RWPE2 (cell line): ENCODE measurements around the gene HLCS.
A peak's percentile ranks its signal among the peaks of the same experiment; 100 is the strongest.

Experiments used
- ATAC-seq: fragments of 200-7000 bp; cut with Tn5 transposase; 3 replicates; pipeline ENCODE4 v1.9.1; 2021; ENCODE audit warnings: low read depth
- DNase-seq: peaks from one replicate; pipeline ENCODE4 v3.0.0-alpha.2; 2020; ENCODE audit warnings: low spot score
- H3K27ac ChIP-seq: fragments of 450-650 bp; 2 replicates; pipeline ENCODE4 v1.5.1; 2017; ENCODE audit warnings: mild to moderate bottlenecking; ENCODE audit not compliant: poor library complexity, severe bottlenecking
- H3K27me3 ChIP-seq: fragments of 250-450 bp; sonication (Bioruptor Pico); 2 replicates; pipeline ENCODE4 v1.5.1; 2021; ENCODE audit warnings: mild to moderate bottlenecking, moderate library complexity; ENCODE audit not compliant: insufficient read depth, poor library complexity, severe bottlenecking
- H3K36me3 ChIP-seq: fragments of 250-450 bp; sonication (Bioruptor Pico); 2 replicates; pipeline ENCODE4 v1.5.1; 2020; ENCODE audit warnings: low read depth, mild to moderate bottlenecking, moderate library complexity
- H3K4me1 ChIP-seq: fragments of 250-450 bp; sonication (Bioruptor Pico); 2 replicates; pipeline ENCODE4 v1.5.1; 2021; ENCODE audit warnings: mild to moderate bottlenecking, moderate library complexity; ENCODE audit not compliant: insufficient read depth, poor library complexity, severe bottlenecking
- H3K4me3 ChIP-seq: fragments of 250-450 bp; sonication (Bioruptor Pico); 2 replicates; pipeline ENCODE4 v1.5.1; 2021; ENCODE audit warnings: mild to moderate bottlenecking, moderate library complexity; ENCODE audit not compliant: severe bottlenecking
- H3K9me3 ChIP-seq: fragments of 250-450 bp; sonication (Bioruptor Pico); 2 replicates; pipeline ENCODE4 v1.5.1; 2021; ENCODE audit warnings: mild to moderate bottlenecking, moderate library complexity; ENCODE audit not compliant: severe bottlenecking
- TF ChIP-seq, protein P1 (sequence below): fragments of 450-650 bp; IDR thresholded peaks from one replicate; pipeline ENCODE4 v1.5.1; 2017; ENCODE audit warnings: mild to moderate bottlenecking, moderate library complexity; ENCODE audit not compliant: poor library complexity, severe bottlenecking

Gene HLCS

DNA sequence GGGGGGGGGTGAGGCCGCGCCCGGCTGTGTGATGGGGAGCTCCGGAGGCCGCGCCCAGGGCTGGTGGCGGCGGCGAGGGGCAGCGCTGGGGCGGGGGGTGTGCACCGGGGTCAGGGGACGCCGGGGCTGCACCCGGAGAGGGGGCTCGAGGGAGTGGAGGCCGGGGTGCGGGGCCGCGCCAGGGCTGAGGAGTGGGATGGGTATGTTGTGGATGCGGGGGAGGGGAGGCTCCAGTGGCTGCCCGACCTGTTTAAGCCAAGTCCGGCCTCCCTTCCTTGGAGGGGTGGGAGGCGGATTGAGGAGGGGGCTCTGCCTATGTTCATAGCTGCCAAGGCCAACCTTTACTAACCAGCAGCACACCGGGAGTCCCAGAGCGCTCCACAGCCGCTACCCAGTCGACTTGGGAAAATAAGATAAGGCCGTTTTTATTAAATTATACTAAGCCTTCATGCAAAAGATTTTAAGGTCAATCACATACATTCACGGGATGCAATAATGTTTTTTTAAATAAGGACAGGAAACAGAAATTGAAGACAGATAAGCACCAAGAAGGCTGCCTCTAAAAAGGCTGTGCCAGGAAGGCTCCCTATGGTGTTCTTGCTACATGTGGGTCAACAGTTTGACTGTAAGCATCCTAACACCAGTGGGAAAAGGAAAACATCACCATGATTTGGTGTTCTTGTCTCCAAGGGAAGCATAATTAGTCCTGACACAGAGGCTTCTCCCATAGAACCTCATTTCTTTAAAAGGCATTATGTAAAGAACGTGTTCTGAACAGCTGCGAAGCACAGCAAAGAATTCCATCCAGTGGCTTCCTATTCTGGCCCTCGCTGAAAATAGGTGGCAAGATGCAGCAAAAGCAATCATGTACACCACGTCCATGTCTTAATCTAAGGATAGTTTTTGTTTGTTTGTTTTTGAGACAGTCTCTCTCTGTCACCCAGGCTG is 626 bp upstream of the HLCS start:
- DNase-seq = no peak

DNA sequence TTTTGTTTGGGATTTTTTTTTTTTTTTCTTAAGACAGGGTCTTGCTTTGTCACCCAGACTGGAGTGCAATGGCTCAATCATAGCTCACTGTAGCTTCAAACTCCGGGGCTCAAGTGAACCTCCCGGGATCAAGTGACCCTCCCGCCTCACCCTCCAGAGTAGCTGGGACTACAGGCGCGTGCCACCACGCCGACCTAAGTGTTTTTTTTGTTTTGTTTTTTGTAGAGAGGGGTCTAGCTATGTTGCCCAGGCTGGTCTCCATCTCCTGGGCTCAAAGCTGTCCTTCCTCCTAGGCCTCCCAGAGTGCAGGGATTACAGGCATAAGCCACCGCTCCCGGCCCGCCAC is 776 bp downstream of the HLCS start:
- Histone ChIP-seq H3K9me3 (no peaks in the 10 kb centered on the region), H3K27ac (peak overlapping the region; percentile 75), H3K4me1 (peaks cover 6% of the 10 kb centered on the region), H3K4me3 (peak overlapping the region; percentile 75), H3K27me3 (no peaks in the 10 kb centered on the region), H3K36me3 (peaks cover 14% of the 10 kb centered on the region)
- peak; percentile 43 for ATAC-seq
- no peak for DNase-seq
- TF ChIP-seq, protein P1, sequence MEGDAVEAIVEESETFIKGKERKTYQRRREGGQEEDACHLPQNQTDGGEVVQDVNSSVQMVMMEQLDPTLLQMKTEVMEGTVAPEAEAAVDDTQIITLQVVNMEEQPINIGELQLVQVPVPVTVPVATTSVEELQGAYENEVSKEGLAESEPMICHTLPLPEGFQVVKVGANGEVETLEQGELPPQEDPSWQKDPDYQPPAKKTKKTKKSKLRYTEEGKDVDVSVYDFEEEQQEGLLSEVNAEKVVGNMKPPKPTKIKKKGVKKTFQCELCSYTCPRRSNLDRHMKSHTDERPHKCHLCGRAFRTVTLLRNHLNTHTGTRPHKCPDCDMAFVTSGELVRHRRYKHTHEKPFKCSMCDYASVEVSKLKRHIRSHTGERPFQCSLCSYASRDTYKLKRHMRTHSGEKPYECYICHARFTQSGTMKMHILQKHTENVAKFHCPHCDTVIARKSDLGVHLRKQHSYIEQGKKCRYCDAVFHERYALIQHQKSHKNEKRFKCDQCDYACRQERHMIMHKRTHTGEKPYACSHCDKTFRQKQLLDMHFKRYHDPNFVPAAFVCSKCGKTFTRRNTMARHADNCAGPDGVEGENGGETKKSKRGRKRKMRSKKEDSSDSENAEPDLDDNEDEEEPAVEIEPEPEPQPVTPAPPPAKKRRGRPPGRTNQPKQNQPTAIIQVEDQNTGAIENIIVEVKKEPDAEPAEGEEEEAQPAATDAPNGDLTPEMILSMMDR = no peak

More for the DNA sequence above, 626 bp upstream of the HLCS start:
- TF ChIP-seq, protein P1 = no peak
- H3K4me3 ChIP-seq = peak overlapping the region; percentile 75
- H3K27ac ChIP-seq = peak overlapping the region; percentile 75
- peaks cover 2% of the 10 kb centered on the region for H3K36me3 ChIP-seq
- no peaks in the 10 kb centered on the region for H3K9me3 ChIP-seq
- no peaks in the 10 kb centered on the region for H3K27me3 ChIP-seq
- ATAC-seq = peak; percentile 24
- peaks cover 6% of the 10 kb centered on the region for H3K4me1 ChIP-seq

DNA sequence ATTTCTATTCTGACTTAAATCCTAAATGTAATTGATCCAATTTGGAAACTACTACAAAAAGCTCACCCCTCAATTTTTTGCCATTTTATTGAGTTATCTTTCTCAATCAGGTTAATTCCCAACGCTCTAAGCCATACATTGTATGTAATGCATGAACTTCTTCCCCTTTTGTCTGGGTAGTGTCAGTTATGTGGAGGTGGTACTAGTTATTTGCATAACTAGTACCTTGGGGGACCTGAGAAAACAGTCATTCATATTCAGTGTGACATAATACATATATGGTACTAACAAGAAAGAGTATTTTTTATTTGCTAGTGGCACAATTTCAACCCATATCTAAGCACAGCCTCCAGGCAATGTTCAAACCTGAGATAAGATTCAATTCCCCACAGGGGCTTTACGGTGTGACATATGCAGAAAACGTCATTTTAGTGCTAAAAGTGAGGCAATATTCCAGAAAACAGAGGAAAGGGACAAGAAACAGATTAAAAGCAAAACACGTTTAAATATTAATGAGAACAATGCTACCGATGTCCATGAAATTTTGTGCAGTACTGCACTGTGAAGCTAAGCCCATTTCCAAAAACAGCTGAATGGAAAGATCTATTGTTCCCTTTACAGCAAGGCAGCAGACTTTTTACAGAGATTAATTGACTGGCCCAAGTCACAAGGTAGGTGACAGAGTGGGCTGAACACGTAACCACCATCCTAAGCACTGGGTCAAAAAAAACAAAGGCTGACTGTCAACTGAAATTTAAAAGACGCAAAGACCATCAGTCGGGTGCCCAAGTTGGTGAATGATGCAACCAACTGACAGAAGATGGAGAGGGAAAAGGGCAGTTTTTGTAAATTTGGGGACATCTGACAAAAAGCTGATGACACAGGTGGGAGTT is 1.4 kb downstream of the HLCS start:
- H3K4me3 ChIP-seq = peak overlapping the region; percentile 75
- ATAC-seq (no peak), DNase-seq (no peak)
- peaks cover 19% of the 10 kb centered on the region for H3K36me3 ChIP-seq
- H3K27me3 ChIP-seq = no peaks in the 10 kb centered on the region
- H3K9me3 ChIP-seq = no peaks in the 10 kb centered on the region
- TF ChIP-seq, protein P1 = no peak
- H3K27ac ChIP-seq = peak overlapping the region; percentile 75
- peaks cover 6% of the 10 kb centered on the region for H3K4me1 ChIP-seq

DNA sequence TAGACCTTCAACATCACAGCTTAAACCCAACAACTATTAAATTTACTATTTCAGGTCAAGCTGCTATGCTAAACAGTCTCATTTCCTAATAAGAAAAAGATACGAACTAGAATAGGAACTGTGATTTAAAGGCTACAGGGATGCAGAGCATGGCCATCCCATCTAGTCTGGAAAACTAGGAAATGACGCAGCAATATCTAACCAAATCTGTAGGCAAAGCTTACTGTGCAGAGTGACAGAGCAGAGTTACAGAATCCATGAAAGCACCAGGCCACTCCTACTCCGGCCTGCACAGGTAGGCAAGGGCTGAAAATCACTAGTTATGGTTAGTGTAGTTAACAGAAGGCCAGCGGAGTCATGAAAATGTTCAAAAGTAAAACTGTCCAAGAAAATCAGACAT is 2.1 kb downstream of the HLCS start:
- H3K9me3 ChIP-seq = no peaks in the 10 kb centered on the region
- no peak overlapping the region for H3K27ac ChIP-seq
- H3K4me3 ChIP-seq = no peak overlapping the region
- H3K36me3 ChIP-seq = peaks cover 19% of the 10 kb centered on the region
- H3K4me1 ChIP-seq = peaks cover 6% of the 10 kb centered on the region
- H3K27me3 ChIP-seq = no peaks in the 10 kb centered on the region
- ATAC-seq (no peak), DNase-seq (no peak)
- TF ChIP-seq, protein P1 = no peak
